Lower leg skin (tissue), 3 donors: ENCODE results near the gene BORCS5.

ENCODE experiments used
- POLR2A ChIP-seq, 2 donors: fragments of 450-650 bp; IDR thresholded peaks; one replicate each; pipeline ENCODE4 v1.6.1; 2016 to 2017; ENCODE audit warnings: antibody characterized with exemption in 2 of 2, mild to moderate bottlenecking in 1 of 2, moderate library complexity in 1 of 2
- TF ChIP-seq, protein P1 (sequence below), 3 donors: fragments of 450-650 bp; IDR thresholded peaks; one replicate each; pipeline ENCODE4 v1.5.1; 2016; ENCODE audit warnings: antibody characterized with exemption in 3 of 3, mild to moderate bottlenecking in 3 of 3, moderate library complexity in 2 of 3

DNA sequence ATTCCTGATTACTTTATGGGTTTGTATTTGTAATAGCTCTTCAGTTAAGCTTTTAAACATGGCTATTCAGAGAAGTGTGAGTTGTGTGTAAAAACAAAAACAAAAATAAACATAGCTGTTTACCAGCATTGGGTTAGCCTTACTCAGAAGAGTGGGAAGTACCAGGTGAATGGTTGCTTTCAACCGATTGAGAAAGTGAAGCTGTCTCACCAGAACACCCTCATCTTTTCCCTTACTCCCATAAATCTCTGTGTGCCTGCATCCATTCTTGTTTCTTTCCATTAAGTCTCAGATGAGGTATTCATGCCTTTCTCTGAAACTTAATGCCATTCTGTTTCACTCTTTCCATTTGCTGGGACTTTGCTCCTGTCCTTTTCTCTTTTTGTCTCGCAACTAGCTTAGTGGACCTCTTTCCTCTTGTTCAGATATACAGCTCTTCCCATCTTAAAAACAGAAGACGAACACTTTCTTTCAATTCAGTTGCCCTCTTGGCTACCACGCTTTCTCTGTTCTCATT lies 10.7 kb downstream of the BORCS5 start:
- TF ChIP-seq, protein P1, sequence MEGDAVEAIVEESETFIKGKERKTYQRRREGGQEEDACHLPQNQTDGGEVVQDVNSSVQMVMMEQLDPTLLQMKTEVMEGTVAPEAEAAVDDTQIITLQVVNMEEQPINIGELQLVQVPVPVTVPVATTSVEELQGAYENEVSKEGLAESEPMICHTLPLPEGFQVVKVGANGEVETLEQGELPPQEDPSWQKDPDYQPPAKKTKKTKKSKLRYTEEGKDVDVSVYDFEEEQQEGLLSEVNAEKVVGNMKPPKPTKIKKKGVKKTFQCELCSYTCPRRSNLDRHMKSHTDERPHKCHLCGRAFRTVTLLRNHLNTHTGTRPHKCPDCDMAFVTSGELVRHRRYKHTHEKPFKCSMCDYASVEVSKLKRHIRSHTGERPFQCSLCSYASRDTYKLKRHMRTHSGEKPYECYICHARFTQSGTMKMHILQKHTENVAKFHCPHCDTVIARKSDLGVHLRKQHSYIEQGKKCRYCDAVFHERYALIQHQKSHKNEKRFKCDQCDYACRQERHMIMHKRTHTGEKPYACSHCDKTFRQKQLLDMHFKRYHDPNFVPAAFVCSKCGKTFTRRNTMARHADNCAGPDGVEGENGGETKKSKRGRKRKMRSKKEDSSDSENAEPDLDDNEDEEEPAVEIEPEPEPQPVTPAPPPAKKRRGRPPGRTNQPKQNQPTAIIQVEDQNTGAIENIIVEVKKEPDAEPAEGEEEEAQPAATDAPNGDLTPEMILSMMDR (IDR thresholded peaks at IDR 0.05): no peak
- no peak for TF ChIP-seq POLR2A (IDR thresholded peaks at IDR 0.05)
